GM23338 (cell line): ENCODE results near the gene TTBK1. TPM values are rescaled to one million over a fixed set of nuclear protein-coding genes. Genes with fewer than 3 reads are reported as not detected.
A peak's percentile ranks its signal among the peaks of the same experiment; 100 is the strongest.

Source experiments
- ATAC-seq: fragments of 200-7000 bp; cut with Tn5 transposase; 3 replicates; pipeline ENCODE4 v1.9.1; 2020
- DNase-seq: peaks from one replicate; pipeline ENCODE4 v3.0.0-alpha.2; 2015; ENCODE audit warnings: low spot score
- H2AFZ ChIP-seq: fragments of 200-600 bp; sonication (generic); 2 replicates; pipeline ENCODE4 v1.8.0; 2016; ENCODE audit warnings: antibody characterized with exemption, mild to moderate bottlenecking, moderate library complexity
- H3F3A ChIP-seq: fragments of 200-600 bp; sonication (generic); replicated peaks from 2 replicates; pipeline ENCODE4 v1.8.0; 2017; ENCODE audit warnings: antibody characterized with exemption, mixed run types, low read depth
- H3K27ac ChIP-seq: fragments of 200-600 bp; sonication (generic); 2 replicates; pipeline ENCODE4 v1.6.1; 2016; ENCODE audit warnings: low read depth
- H3K27me3 ChIP-seq: fragments of 200-600 bp; sonication (generic); 2 replicates; pipeline ENCODE4 v1.8.0; 2016; ENCODE audit warnings: mild to moderate bottlenecking, mixed run types, moderate library complexity; ENCODE audit not compliant: insufficient read depth
- H3K36me3 ChIP-seq: fragments of 200-600 bp; sonication (generic); 2 replicates; pipeline ENCODE4 v1.8.0; 2016; ENCODE audit warnings: mild to moderate bottlenecking; ENCODE audit not compliant: insufficient read depth
- H3K4me1 ChIP-seq: fragments of 200-600 bp; sonication (generic); 2 replicates; pipeline ENCODE4 v1.8.0; 2016; ENCODE audit warnings: mild to moderate bottlenecking, moderate library complexity; ENCODE audit not compliant: insufficient read depth
- H3K4me2 ChIP-seq: fragments of 200-600 bp; sonication (generic); 2 replicates; pipeline ENCODE4 v1.7.1; 2017; ENCODE audit warnings: mixed run types
- H3K4me3 ChIP-seq: fragments of 200-600 bp; sonication (generic); 2 replicates; pipeline ENCODE4 v1.6.1; 2016; ENCODE audit warnings: mixed run types
- H3K79me2 ChIP-seq: fragments of 200-600 bp; sonication (generic); replicated peaks from 2 replicates; pipeline ENCODE4 v1.8.0; 2017; ENCODE audit warnings: mild to moderate bottlenecking; ENCODE audit not compliant: insufficient read depth
- H3K9me2 ChIP-seq: fragments of 200-600 bp; sonication (generic); 2 replicates; pipeline ENCODE4 v1.8.0; 2017; ENCODE audit not compliant: insufficient read depth
- H4K20me1 ChIP-seq: fragments of 200-600 bp; sonication (generic); replicated peaks from 2 replicates; pipeline ENCODE4 v1.8.0; 2017; ENCODE audit warnings: mild to moderate bottlenecking; ENCODE audit not compliant: insufficient read depth
- H3K27ac Mint-ChIP-seq: 2 replicates; pipeline ENCODE4 v1.8.0; 2020; ENCODE audit warnings: inconsistent platforms, mild to moderate bottlenecking, moderate library complexity, mixed read lengths
- H3K27me3 Mint-ChIP-seq: 3 replicates; pipeline ENCODE4 v1.8.0; 2022; ENCODE audit warnings: low read depth, mild to moderate bottlenecking, moderate library complexity, mixed read lengths, inconsistent platforms; ENCODE audit not compliant: insufficient read depth, poor library complexity
- H3K36me3 Mint-ChIP-seq: 3 replicates; pipeline ENCODE4 v1.8.0; 2021; ENCODE audit warnings: low read depth, mild to moderate bottlenecking, inconsistent platforms, moderate library complexity, mixed read lengths
- H3K4me1 Mint-ChIP-seq: 3 replicates; pipeline ENCODE4 v1.8.0; 2020; ENCODE audit warnings: mild to moderate bottlenecking, inconsistent platforms, mixed read lengths
- H3K4me3 Mint-ChIP-seq: 3 replicates; pipeline ENCODE4 v1.8.0; 2021; ENCODE audit warnings: moderate library complexity, mild to moderate bottlenecking, inconsistent platforms, mixed read lengths
- H3K9me3 Mint-ChIP-seq: 3 replicates; pipeline ENCODE4 v1.8.0; 2020; ENCODE audit warnings: moderate library complexity, mild to moderate bottlenecking, inconsistent platforms, mixed read lengths
- CREB1 ChIP-seq: fragments of 250-450 bp; sonication (Bioruptor Pico); IDR thresholded peaks from 2 replicates; pipeline ENCODE4 v1.5.0; 2020; ENCODE audit warnings: low read depth, mild to moderate bottlenecking, moderate library complexity
- CTCF ChIP-seq, 2 experiments: fragments of 200-600 bp in 1 of 2; sonication (generic) in 1 of 2; conservative IDR thresholded peaks; 2 replicates each; pipeline versions ENCODE4 v1.5.1 to v1.6.1; 2016 to 2017; ENCODE audit warnings: antibody characterized with exemption in 2 of 2, low read depth in 2 of 2, mild to moderate bottlenecking in 2 of 2, moderate library complexity in 1 of 2
- EZH2 ChIP-seq: fragments of 200-600 bp; sonication (generic); IDR thresholded peaks from one replicate; pipeline ENCODE4 v1.8.0; 2017; ENCODE audit warnings: antibody characterized with exemption, mild to moderate bottlenecking, low read depth; ENCODE audit not compliant: unreplicated experiment
- NANOG ChIP-seq: IDR thresholded peaks from 2 replicates; pipeline ENCODE4 v1.6.1; 2016; ENCODE audit warnings: antibody characterized with exemption, borderline replicate concordance
- POLR2AphosphoS5 ChIP-seq: IDR thresholded peaks from 2 replicates; pipeline ENCODE4 v1.6.1; 2016; ENCODE audit warnings: antibody characterized with exemption, low read depth
- REST ChIP-seq: IDR thresholded peaks from one replicate; pipeline ENCODE4 v1.6.1; 2018; ENCODE audit warnings: antibody characterized with exemption; ENCODE audit not compliant: unreplicated experiment
- ZNF114 ChIP-seq: fragments of 250-450 bp; sonication (Bioruptor Pico); IDR thresholded peaks from 2 replicates; pipeline ENCODE4 v1.5.0; 2020; ENCODE audit warnings: mild to moderate bottlenecking, moderate library complexity
- ZNF462 ChIP-seq: fragments of 250-450 bp; sonication (Bioruptor Pico); IDR thresholded peaks from 2 replicates; pipeline ENCODE4 v1.5.0; 2020; ENCODE audit warnings: mild to moderate bottlenecking, moderate library complexity
- polyA plus RNA-seq: library from polyadenylated mRNA; unstranded; fragments of >200 nt; fragmentation: Nextera tagmentation; extraction: Ambion mirVana; gene quantifications from 2 replicates; pipeline ENCODE4 v1.2.1, GENCODE V29; 2016
- total RNA-seq: library from RNA; depleted of rRNA; stranded (reverse); fragments of >200 nt; shearing (Covaris generic); gene quantifications from 2 replicates; pipeline ENCODE4 v1.2.3, GENCODE V29; 2014

TTBK1 gene
- total and polyA plus RNA-seq, 2 experiments from 2014 or later, result 0.29 to 1.1 TPM

GRCh38 chr6:43228951-43229802, 14.1 kb upstream of the TTBK1 start, which contains the start of gene DNPH1:
Gene DNPH1, minus strand, starts transcription at chr6:43229481. Its CDS starts 25 bp downstream, at chr6:43229456.
- H3K79me2 ChIP-seq, result no peaks in the 10 kb centered on the region
- peak within 1 kb of the TSS; percentile 99 for H2AFZ ChIP-seq
- no peaks in the 10 kb centered on the region for H3K9me2 ChIP-seq
- 0 out of 2 replicates have a peak, but pooled peaks cover 4% of the 10 kb centered on the region for H3K4me1 ChIP-seq
- no peaks in the 10 kb centered on the region; the same call in 1 of the 2 replicates for H4K20me1 ChIP-seq
- peak; percentile 87 for DNase-seq
- Mint-ChIP-seq H3K4me1 (peaks cover 4% of the 10 kb centered on the region; the same call in 2 of the 3 replicates), H3K27me3 (peaks cover 28% of the 10 kb centered on the region), H3K36me3 (peaks cover 14% of the 10 kb centered on the region), H3K4me3 (peak within 1 kb of the TSS; percentile 79), H3K27ac (no peak within 1 kb of the TSS), H3K9me3 (no peaks in the 10 kb centered on the region; the same call in 2 of the 3 replicates)
- peaks cover 36% of the 10 kb centered on the region for H3K27me3 ChIP-seq
- H3K27ac ChIP-seq, result no peak within 1 kb of the TSS
- peak within 1 kb of the TSS; percentile 77 for H3K4me3 ChIP-seq
- H3K36me3 ChIP-seq, result no peaks in the 10 kb centered on the region
- ATAC-seq, result peak; percentile 95
- H3F3A ChIP-seq, result peaks cover 6% of the 10 kb centered on the region; the same call in 1 of the 2 replicates
- TF ChIP-seq NANOG, result no peak
- no peak for TF ChIP-seq REST
- no peak for TF ChIP-seq ZNF462 (CRISPR knock-in tag)
- peak; percentile 66 to 83 for TF ChIP-seq CTCF (conservative IDR thresholded peaks at IDR 0.05; ENCODE audit: low read depth in 2 of 2)
- no peak for TF ChIP-seq ZNF114
- TF ChIP-seq CREB1, result peak; percentile 57; the same call in 1 of the 2 replicates
- TF ChIP-seq POLR2AphosphoS5, result peak; percentile 57; the same call in 1 of the 2 replicates
- no peak for TF ChIP-seq EZH2
- H3K4me2 ChIP-seq, result peak within 1 kb of the TSS; percentile 82
